HG03066 (cell line): ENCODE data around the gene RIPK4.

Experiments used
- ATAC-seq: cut with Tn5 transposase; IDR thresholded peaks from one replicate; pipeline ENCODE4 v1.9.1; 2021; ENCODE audit warnings: low read depth; ENCODE audit not compliant: unreplicated experiment

RIPK4 gene

GRCh38 chr21:41755934-41756773 is 10.7 kb downstream of the RIPK4 start:
- no peak for ATAC-seq

GRCh38 chr21:41755258-41755933 is 11.5 kb downstream of the RIPK4 start:
- no peak for ATAC-seq

GRCh38 chr21:41754479-41754891 is 12.4 kb downstream of the RIPK4 start:
- ATAC-seq: no peak

- ATAC-seq: no peak
These were observed 13.6 kb downstream of the RIPK4 start for GRCh38 chr21:41753006-41753898.

- ATAC-seq: no peak
These were observed 14.6 kb downstream of the RIPK4 start for GRCh38 chr21:41752231-41752681.

GRCh38 chr21:41751611-41752011 is 15.2 kb downstream of the RIPK4 start:
- no peak for ATAC-seq

GRCh38 chr21:41750532-41751151 is 16.2 kb downstream of the RIPK4 start:
- no peak for ATAC-seq

- ATAC-seq: no peak
These were observed 16.8 kb downstream of the RIPK4 start for GRCh38 chr21:41750051-41750450.

GRCh38 chr21:41749286-41749685 is 17.6 kb downstream of the RIPK4 start:
- ATAC-seq: no peak

DNA sequence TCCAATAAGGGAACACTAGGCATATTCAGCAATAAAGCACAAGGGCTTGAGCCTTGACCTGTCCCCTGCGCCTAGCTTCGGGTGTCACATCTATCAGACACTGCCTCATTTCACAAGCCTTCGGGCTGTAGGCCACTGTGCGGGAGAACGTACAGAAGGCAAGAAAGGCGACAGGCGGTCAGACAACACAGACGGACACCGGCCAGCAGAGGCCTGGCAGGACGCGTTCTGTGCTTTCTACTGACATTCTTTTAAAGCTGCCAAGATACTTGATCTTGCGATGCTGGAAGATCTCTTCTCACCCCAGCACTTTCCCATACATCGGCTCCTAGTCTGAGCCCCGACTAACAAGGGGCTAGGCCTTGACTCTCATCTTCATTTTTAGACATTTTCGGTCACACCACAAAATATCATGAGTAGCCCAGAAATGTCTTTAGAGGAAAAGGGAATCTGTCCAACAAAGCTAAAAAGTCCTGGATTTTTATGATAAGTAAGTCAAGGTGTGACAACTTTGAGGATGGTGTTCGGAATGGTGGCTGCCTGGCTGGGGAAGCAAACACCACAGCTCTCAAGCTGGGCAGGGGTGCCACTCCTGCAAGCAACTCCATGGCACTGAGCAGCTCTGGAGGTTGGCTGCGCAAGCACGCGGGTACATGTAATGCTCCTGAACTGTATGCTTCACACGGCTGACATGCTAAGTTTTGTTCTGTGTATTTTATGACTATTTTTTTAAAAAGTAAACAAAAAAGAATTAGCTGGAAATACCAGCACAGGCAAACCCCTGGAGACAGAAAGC is 18.7 kb downstream of the RIPK4 start:
- no peak for ATAC-seq

DNA sequence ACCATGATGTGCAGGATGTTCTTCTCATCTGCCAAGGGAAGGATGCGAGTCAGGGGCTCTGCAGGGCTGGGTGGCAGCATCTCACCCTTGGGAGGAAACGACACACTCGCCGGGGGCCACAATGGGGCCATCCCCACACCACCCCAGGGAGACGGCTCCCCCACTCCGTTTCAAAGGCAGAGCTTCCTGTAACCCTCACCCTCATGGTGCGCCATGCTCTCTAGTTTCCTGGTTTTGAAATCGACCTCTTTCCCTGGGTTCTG is 20.2 kb downstream of the RIPK4 start:
- no peak for ATAC-seq

DNA sequence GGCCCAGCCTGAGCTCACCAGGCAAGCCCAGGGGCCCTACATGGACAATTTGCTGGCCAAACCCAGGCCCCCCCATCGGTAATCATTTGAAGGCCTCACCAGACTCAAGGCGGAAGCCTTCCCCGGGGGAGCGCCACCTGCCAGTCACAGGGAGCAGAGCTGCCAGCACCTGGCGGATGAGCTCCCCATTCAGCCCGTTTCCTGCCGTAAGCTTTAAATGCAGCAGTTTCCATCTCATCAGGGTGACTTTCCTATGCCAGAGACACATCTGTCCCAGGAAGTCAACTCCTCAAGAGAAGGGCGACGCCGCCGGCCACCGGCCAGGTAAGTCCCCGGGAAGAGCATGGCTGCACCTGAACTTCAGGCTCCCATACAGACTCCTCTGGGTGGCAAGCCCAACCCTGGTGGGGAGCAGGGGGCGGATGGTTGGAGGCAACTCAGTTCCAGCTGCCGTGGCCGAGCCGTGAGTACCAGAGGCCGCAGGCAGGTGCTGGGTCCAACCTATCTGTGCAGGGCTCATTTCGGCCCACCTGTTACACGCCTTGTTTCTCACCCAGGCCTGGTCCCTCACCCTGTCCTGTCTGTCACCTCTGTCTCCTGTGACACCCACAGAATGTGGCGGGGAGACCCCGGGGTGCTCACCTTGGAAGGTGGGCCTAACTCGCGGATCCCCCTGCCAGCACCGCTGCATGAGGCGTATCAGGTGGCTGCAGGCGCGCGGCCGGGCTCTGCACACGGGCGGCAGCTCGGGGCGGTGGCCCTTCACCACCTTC is 20.7 kb downstream of the RIPK4 start:
- ATAC-seq: no peak

DNA sequence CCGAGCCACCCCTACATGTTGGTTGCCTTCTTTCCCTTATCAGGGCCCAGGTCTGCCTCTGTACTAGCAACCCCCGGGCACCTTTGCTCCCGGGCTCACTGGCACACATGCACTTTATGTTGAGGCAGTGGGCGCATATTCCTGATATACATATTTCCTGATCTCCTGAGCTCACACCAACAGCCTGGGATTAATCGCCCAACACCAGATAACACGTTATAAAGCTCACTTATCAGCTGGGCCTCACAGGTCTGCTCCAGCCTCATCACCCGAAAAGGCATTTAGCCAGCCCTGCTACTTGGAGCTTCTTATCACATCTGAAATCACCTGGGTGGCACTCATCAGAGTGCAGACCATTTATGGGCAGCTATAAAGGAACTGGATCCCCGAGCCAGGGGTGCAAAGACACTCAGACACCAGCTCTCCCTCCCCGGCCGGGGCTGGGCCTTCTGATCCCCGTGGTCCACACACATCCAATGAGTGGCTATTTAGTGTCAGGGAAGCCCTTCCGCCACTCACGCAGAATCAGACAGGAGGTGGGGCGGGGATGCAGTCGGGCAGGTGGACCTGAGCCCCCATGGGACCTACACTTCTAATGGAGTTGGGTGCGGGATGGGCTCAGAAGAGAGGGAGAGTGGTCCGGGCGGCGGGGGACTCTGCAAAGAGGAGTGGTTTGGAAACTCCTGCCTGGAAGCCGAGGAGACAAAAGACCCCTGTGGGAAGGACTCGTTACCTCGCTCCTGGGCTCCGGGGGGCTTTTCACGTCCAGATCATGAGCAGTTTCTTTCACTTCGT is 21.6 kb downstream of the RIPK4 start:
- no peak for ATAC-seq

- ATAC-seq: no peak
These were observed 22.6 kb downstream of the RIPK4 start for GRCh38 chr21:41744028-41744930.

- ATAC-seq: no peak
These were observed 23.4 kb downstream of the RIPK4 start for GRCh38 chr21:41743321-41744027.

DNA sequence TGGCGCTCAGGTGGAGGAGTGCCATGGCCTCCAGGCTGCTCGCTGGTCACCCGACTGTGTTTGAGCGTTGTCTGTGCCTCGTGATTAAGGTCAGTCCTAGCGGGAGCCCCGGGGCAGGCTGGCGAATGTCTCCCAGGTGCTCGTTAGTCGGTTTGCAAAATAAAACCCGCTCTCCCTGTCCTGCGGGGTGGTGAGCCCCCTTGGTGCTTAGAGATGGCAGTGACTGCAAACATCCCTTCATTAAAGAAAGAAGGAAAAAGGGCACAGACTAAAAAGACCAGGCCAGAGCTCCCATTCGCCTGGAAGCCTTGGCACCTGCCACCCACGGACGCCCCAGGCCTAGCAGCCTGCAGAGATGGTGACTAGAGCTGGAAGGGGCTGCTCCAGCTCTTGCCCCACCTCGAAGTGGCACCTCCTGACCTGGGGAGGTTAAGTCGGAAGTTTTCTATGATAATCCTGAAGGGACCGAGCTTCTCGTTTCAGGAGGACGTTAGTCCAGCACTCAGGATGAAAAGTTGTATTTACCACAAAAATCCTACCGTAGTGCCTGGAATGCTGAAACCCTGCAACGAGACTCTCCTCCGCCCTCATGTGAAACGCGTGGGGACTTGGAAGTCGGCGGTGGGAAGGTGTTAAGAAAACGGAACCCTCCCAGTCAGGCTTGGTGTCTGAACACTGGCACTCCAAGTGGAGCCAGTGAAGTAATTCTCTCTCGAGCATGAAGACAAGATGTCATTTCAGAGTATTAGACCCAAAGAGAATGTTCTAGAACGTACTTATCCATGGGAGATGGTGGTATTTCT is 24.6 kb downstream of the RIPK4 start:
- no peak for ATAC-seq
